ENCODE results near the gene C19orf47. TPM values are rescaled to one million over a fixed set of nuclear protein-coding genes. Genes with fewer than 3 reads are reported as not detected.

Gene C19orf47
- total and polyA plus RNA-seq, 11 donors: 99.1 to 314 (median 149) TPM

DNA sequence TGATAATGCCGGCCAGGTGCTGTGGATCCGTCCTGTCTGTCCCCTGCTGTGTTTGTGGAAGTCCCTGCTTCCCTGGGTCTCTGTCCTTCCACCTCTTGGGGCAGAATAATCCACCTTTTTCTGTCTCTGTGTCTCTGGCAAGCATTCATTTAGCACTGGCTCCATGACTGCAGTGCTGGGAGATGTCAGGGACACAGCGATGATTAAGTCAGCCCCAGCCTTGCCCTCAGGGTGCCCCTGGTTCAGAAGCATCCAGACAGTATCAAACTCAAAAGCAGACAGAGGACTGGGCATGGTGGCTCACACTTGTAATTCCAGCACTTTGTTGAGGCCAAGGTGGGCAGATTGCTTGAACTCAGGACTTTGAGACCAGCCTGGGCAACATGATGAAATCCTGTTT lies 40.3 kb upstream of the C19orf47 start:
- DNase-seq: no peak
- 76 to 88% (median 78%) methylated on average over 3 of the region's 3 CpGs for WGBS, 4 donors
- no peaks in the 10 kb centered on the region for H3K9me3 ChIP-seq
- H3K27me3 ChIP-seq: no peaks in the 10 kb centered on the region
- H3K4me3 ChIP-seq: no peak overlapping the region
- no peak overlapping the region for H3K27ac ChIP-seq
- no peak for ATAC-seq
- TF ChIP-seq, protein P1, sequence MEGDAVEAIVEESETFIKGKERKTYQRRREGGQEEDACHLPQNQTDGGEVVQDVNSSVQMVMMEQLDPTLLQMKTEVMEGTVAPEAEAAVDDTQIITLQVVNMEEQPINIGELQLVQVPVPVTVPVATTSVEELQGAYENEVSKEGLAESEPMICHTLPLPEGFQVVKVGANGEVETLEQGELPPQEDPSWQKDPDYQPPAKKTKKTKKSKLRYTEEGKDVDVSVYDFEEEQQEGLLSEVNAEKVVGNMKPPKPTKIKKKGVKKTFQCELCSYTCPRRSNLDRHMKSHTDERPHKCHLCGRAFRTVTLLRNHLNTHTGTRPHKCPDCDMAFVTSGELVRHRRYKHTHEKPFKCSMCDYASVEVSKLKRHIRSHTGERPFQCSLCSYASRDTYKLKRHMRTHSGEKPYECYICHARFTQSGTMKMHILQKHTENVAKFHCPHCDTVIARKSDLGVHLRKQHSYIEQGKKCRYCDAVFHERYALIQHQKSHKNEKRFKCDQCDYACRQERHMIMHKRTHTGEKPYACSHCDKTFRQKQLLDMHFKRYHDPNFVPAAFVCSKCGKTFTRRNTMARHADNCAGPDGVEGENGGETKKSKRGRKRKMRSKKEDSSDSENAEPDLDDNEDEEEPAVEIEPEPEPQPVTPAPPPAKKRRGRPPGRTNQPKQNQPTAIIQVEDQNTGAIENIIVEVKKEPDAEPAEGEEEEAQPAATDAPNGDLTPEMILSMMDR (IDR thresholded peaks at IDR 0.05): no peak
- no peak for TF ChIP-seq POLR2A (IDR thresholded peaks at IDR 0.05)
- H3K36me3 ChIP-seq: no peaks in the 10 kb centered on the region
- intact Hi-C loops (cut with DNase I): no loop called here
- no peaks in the 10 kb centered on the region for H3K4me1 ChIP-seq

DNA sequence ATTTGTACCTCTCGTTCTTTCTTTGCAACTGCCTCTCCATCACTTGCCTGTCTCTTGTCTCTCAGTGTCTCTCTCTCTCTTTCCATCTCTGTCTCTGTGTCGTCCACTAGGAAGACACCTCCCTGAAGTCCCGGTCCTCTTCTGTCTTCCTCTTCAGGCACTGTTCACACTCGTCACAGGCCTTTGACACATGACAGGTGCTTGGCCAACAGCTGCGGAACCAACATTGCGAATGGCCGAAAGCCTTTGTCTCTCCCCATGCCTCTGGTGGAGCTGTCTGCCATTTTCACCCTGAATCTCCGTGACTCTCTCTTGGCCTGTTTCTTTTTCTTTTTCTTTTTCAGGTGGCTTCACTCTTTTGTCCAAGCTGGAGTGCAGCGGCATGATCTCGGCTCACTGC lies 39.0 kb upstream of the C19orf47 start:
- Histone ChIP-seq H3K27ac (no peak overlapping the region), H3K4me1 (no peaks in the 10 kb centered on the region), H3K4me3 (no peak overlapping the region), H3K9me3 (no peaks in the 10 kb centered on the region), H3K27me3 (no peaks in the 10 kb centered on the region), H3K36me3 (no peaks in the 10 kb centered on the region)
- ATAC-seq (no peak), DNase-seq (no peak)
- intact Hi-C loops (cut with DNase I): no loop called here
- WGBS, 4 donors: 91 to 92% (median 91%) methylated on average over 10 of the region's 10 CpGs
- TF ChIP-seq, protein P1 (IDR thresholded peaks at IDR 0.05): no peak
- TF ChIP-seq POLR2A (IDR thresholded peaks at IDR 0.05): no peak

DNA sequence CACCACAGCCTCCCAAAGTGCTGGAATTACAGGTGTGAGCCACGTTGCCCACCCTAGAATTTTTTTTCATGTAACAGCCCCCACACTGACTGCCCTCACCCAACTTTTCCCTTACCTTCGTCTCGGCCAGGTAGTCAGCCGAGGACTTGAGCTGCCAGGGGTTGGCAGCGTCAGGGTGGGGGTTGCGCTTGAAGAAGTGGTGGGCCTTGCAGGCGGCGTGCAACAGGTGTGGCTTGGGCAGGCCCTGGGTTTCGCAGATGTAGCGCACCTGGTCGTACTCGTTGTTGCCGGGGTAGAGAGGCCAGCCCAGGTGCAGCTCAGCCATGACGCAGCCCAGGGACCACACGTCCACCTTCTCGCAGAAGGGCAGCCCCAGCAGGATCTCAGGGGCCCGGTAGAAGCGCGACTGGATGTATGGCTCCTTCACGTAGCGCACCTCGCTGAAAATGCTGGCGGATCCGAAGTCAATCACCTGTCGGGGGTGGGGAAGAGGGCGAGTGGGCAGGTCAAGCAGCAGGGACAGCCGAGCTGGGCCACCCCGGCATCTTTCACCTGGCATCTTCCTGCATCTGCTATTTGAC lies 35.6 kb upstream of the C19orf47 start:
- no peak for DNase-seq
- Histone ChIP-seq H3K4me1 (no peaks in the 10 kb centered on the region), H3K4me3 (no peak overlapping the region), H3K36me3 (peaks cover 0 to 18% (median 4%) of the 10 kb centered on the region in 9 donors), H3K27ac (no peak overlapping the region), H3K9me3 (no peaks in the 10 kb centered on the region), H3K27me3 (no peaks in the 10 kb centered on the region)
- TF ChIP-seq POLR2A (IDR thresholded peaks at IDR 0.05): no peak
- TF ChIP-seq, protein P1 (IDR thresholded peaks at IDR 0.05): no peak
- intact Hi-C loops (cut with DNase I): no loop called here
- no peak for ATAC-seq
- WGBS, 4 donors: 86 to 89% (median 87%) methylated on average over 28 of the region's 28 CpGs

DNA sequence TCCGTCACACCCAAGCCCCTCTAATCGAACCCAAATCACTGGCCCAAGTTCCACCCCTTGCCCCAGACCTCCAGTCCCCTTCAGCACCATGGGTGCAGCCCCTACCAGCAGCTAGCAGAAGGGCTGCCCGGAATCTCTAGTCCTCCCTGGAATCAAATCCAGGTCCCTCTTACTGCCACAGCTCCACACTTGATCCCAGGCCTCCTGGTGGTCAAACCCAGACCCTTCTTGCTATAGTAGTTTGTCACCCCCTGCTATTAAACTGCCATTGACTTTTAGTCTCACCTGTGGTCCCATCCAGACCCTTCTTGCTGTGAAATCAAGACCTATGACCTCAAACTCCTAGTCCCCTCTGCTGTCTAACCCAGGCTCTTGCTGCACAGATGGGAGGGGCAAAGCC lies 33.1 kb upstream of the C19orf47 start:
- H3K4me1 ChIP-seq: no peaks in the 10 kb centered on the region
- H3K36me3 ChIP-seq: peaks cover 0 to 35% (median 20%) of the 10 kb centered on the region in 9 donors
- DNase-seq (no peak), ATAC-seq (no peak)
- no peak overlapping the region for H3K4me3 ChIP-seq
- no peaks in the 10 kb centered on the region for H3K9me3 ChIP-seq
- 72 to 86% (median 80%) methylated on average over 3 of the region's 3 CpGs for WGBS, 4 donors
- intact Hi-C loops (cut with DNase I): no loop called here
- TF ChIP-seq, protein P1 (IDR thresholded peaks at IDR 0.05): no peak
- TF ChIP-seq POLR2A (IDR thresholded peaks at IDR 0.05): no peak
- H3K27ac ChIP-seq: no peak overlapping the region
- no peaks in the 10 kb centered on the region for H3K27me3 ChIP-seq
